HG03442 (cell line): ENCODE data around the gene APLP2.

Source experiments
- ATAC-seq: cut with Tn5 transposase; IDR thresholded peaks from one replicate; pipeline ENCODE4 v1.9.1; 2021; ENCODE audit warnings: mild to moderate bottlenecking, moderate library complexity; ENCODE audit not compliant: unreplicated experiment

Gene APLP2

GRCh38 chr11:130114726-130115125, 45.0 kb downstream of the APLP2 start:
- ATAC-seq, result no peak

DNA sequence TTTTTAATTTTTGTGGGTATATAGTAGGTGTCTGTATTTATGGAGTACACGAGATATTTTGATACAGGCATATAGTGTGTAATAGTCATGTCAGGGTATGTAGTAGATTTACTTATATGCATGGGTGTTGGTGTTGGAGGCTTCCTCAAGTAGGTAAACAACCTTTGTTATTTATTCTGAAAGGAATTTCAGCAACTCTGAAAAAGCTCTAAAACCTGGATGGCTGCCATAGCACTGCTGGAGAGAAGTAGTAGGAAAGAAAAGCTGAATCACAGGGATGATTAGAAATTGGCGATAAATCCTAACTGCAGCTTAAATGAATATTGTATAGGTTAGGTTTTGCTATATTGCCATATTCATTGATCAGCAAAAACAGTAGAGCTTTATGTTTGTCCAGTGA, 45.5 kb downstream of the APLP2 start:
- no peak for ATAC-seq

GRCh38 chr11:130118165-130118564, 48.5 kb downstream of the APLP2 start:
- ATAC-seq, result peak; percentile 88

DNA sequence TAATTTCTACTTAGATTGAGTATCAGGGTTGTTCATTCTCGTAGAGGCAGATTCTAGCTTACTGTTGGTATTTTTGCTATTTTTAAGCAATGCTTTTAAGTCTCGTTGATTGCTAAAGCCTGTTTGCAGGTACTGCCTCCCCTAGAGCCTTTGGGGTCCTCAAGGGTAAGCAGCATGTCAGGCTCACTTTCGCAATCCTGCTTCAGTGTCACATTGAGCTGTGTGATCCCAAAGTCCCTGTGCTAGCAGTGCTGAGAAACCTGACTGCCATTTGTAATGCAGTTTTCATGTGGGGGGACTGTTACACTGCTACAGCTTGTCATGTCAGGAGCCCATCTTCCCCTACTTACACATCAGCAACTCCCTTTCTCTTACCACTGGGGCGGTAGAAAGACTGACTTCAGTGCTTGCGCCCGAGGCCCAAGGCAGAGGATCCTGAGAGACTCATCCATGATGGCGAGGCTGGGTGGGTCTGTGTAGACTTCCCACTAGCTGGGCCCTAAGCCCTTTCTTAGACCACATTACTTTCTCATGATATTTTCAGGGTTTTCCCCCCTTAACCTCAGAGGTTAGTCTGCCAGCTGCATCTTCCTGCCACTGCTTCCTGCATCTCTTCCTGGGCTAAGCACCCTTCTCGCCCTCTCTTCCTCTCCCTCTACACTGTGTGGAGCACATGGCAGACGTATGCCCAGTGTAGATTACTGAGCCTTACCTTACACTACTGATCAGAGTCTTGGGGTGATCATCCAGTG, 49.1 kb downstream of the APLP2 start:
- peak; percentile 61 for ATAC-seq

GRCh38 chr11:130120045-130120444, 50.4 kb downstream of the APLP2 start:
- no peak for ATAC-seq

DNA sequence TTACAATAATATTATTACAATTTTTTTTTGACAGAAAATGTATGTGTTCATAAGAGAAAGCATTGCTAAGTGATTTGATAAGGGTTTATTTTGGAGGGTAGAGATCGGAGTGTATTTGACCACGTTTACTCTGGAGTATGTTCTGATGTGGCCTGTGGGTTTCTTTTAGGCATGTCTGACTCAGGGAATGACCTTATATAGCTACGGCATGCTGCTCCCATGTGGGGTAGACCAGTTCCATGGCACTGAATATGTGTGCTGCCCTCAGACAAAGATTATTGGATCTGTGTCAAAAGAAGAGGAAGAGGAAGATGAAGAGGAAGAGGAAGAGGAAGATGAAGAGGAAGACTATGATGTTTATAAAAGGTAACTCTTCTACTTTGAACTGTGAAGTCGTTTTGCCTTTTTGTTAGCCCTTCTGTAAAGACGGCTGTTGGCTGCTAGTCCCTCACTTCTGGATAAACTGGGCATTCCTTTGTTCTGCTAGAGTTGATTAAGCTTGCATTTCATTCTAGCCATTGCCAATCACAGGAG, 51.8 kb downstream of the APLP2 start:
- ATAC-seq, result no peak

- ATAC-seq, result no peak
These were observed 52.5 kb downstream of the APLP2 start for GRCh38 chr11:130122141-130122575.

- no peak for ATAC-seq
These were observed 53.8 kb downstream of the APLP2 start for GRCh38 chr11:130123414-130124040.

DNA sequence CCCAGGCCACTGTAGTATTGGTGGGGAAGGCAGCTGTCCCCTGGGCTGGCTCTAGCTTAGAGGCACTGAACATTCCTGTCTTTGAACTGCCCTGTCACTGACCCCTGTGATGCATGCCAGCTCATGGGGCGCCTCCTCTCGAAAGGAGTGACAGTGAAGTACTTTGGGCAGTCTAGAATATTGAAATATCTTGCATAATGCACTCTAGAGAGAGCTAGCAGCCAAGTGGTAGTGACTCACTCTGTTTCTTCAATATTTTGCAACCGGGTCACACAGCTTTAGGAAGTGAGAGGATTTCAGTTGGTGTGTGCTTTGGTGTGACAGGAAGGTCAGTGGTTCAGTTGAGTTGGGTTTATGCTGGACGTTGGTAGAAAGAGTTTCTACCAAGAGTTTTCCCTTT, 54.4 kb downstream of the APLP2 start:
- ATAC-seq, result no peak

DNA sequence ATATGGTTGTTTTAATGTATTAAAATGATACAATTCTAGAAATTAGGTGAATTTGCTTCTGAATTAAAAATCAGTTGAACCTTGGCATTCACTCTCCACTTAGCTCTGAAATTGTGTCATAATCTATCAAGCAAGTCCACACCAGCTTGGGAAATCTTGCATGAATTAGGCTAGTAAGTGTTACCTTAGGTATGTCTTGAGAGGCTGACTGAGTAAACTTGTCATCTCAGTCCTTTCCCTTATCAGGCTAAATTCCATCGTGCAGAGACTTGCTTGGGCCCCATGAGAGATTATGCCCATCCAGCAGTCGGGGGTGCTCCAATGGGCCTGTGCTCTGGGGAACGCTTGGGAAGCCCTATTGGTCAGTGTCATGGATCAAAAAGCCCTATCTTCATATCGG, 55.9 kb downstream of the APLP2 start:
- ATAC-seq, result no peak

- no peak for ATAC-seq
These were observed 56.8 kb downstream of the APLP2 start for GRCh38 chr11:130126516-130126915.

GRCh38 chr11:130127509-130127908, 57.8 kb downstream of the APLP2 start:
- no peak for ATAC-seq

GRCh38 chr11:130128626-130129025, 58.9 kb downstream of the APLP2 start:
- ATAC-seq, result no peak

DNA sequence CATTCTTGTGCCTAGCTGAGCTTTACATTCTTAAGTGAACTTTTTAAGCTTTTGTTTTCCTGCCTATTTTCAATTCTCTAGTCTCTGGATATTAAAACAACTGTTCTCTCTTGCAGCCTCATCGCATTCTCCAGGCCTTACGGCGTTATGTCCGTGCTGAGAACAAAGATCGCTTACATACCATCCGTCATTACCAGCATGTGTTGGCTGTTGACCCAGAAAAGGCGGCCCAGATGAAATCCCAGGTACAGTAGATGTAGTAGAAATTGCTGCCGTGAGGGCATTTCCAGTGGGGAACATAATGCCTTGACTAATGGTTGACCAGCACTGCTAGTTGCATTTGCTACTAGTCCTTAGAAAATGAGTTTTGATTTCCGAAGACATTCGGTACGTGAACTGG, 60.2 kb downstream of the APLP2 start:
- no peak for ATAC-seq

DNA sequence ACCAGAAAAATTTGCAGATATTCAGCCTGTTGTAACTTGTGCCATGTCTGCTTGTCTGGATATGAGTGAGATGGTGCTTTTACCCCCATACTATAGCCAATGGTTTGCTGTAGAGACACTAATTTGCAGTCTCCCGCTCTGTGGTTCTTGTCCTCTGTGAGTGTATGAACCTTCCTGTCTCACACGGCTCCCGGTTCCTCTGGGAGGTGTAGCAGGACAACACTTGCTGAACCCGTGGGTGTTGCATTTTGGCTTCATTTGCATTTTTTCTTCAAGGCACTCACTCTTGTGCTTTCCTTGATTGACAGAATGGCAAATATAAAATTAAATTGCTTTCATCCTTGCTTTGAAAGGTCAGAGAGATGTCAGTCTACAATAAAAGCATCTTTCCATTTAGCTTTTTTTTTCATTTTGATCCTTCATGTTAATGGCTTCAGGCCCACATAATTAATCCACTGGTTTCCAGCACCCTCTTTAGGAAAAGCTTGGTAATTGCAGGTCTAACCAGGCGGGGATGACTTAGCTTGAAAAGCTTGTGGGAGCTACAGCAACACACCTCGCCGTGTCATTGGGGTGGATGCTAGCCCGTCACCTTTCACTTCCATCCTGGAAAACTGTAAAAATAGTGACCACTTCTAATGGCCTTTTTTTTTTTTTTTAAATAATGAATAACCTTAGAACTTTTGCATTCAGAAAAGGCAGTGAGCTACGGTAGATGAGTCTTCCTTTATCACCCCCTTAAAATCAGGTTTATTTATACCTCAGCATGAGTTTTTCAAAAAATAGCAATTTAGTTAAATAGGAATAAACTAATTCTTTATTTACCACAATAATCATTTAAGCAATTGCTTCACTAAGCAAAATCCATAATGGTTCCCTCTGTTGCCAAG, 62.5 kb downstream of the APLP2 start:
- peak; percentile 75 for ATAC-seq

DNA sequence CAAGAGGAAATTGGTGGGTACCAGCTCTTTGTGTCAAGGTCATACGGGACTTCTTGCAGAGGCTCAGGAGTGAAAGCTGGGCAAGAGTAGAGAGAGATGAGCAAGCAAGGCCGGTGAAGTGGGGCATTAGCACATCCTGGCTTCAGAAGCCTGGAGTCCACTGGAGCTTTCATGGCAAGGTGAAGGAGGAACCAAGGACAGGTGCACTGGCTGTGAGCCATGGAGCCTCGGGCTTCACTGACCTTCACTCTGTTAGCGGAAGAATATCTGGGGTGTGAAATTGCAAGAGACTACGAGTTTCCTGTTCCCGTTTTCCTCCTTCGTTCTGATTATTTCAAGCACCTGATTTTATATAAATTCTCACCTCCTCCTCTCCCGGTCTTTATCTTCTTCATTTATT, 64.0 kb downstream of the APLP2 start:
- ATAC-seq, result no peak

- no peak for ATAC-seq
These were observed 66.4 kb downstream of the APLP2 start for GRCh38 chr11:130136107-130136506.

GRCh38 chr11:130137999-130138398, 68.3 kb downstream of the APLP2 start:
- ATAC-seq, result no peak

DNA sequence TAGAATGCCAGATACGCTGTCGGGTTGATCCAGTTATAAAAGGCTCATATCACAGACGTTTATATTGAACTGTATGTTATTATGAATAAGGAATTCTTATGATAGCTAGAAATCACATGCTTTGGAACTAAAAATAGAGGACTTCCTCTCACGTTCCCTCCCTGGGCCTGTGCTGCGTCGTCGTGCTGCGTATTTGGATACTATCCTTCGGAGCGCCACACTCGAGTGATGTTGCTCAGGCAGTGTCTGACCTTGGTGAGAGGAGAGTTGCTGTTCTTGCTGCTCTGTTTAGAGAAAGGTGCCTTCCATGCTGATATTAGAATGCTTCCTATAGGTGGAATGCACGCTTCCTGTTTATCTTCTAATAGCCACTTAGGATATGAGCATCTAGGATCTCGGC, 69.7 kb downstream of the APLP2 start:
- no peak for ATAC-seq

DNA sequence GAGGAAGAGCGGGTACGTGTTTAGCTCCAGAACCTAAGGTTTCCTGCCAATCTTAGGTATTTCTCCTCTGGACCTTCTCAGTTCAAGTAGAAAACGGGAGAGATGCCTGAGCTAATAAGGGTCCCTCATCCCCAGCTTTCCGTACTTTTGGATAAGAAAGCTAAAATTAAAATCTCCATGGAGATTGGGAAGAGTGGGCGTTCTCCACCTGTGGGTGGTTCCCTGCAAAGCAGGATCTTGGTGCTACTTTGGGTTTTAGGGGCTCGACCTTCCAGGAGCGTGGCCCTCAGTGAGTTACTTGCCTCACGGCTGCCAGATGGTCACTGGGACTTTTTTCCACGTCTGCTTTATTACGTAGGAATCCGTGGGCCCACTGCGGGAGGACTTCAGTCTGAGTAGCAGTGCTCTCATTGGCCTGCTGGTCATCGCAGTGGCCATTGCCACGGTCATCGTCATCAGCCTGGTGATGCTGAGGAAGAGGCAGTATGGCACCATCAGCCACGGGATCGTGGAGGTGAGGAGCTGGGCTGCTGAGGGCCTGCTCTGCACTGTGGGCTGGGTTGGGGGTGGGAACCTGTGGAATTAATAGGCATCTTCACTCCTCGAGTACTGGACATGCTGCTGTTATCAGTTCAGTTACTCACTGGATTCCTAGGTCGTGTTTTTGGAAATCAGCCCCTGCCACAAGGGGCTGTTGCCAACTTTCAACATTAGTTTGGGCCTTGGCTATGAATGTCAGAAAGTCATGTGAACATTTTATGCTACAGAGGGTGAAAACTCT, 72.1 kb downstream of the APLP2 start:
- ATAC-seq, result no peak

DNA sequence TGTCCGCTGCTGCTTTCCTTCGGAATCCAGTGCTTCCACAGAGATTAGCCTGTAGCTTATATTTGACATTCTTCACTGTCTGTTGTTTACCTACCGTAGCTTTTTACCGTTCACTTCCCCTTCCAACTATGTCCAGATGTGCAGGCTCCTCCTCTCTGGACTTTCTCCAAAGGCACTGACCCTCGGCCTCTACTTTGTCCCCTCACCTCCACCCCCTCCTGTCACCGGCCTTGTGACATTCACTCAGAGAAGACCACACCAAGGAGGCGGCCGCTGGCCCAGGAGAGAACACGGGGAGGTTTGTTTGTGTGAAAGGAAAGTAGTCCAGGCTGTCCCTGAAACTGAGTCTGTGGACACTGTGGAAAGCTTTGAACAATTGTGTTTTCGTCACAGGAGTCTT, 74.4 kb downstream of the APLP2 start:
- ATAC-seq, result no peak
